GM20431 (cell line): Measurements from ENCODE around the gene XRCC1.

Experiments
- in situ Hi-C: fragments of 300-500 bp; cut with MseI, MboI; formaldehyde crosslinking; loops from one replicate; pipeline ENCODE4 v1.15.0; 2020; ENCODE audit warnings: low sequenced_read_pairs; ENCODE audit not compliant: unreplicated experiment

The XRCC1 gene

GRCh38 chr19:43582495-43582894, 7.2 kb upstream of the XRCC1 start:
- in situ Hi-C loops = no loop called here

- in situ Hi-C loops = no loop called here
These were observed 6.1 kb upstream of the XRCC1 start for GRCh38 chr19:43581467-43581866.

- in situ Hi-C loops = no loop called here
These were observed 3.5 kb upstream of the XRCC1 start for GRCh38 chr19:43578787-43579186.

- in situ Hi-C loops = no loop called here
These were observed 890 bp upstream of the XRCC1 start for GRCh38 chr19:43575955-43576878.

GRCh38 chr19:43574424-43575155, 737 bp downstream of the XRCC1 start:
- in situ Hi-C loops = no loop called here

- in situ Hi-C loops = no loop called here
These were observed 3.1 kb downstream of the XRCC1 start for GRCh38 chr19:43572171-43572588.

DNA sequence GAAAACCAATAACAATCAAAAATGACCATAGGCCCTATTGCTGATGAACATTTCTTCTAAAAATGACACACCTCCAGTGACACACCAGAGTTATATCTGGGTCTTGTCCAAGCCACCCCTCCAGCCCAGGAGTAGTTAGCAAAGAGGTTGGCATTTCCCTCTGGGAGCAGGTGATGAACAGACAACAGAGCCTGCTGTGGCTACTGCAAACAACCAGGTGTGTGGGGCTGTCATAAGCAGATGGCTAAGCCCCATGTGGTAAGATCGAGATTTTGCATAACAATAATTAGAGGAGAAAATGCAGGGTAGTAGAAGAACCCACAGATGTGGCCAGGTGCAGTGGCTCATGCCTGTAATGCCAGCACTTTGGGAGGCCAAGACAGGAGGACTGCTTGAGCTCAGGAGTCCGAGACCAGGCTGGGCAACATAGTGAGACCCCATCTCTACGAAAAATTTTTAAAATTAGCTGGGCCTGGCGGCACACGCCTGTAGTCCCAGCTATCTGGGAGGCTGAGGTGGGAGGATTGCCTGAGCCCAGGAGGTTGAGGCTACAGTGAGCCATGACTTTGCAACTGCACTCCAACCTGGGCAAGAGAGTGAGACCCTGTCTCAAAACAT, 5.0 kb downstream of the XRCC1 start:
- in situ Hi-C loops = no loop called here

- in situ Hi-C loops = no loop called here
These were observed 5.7 kb downstream of the XRCC1 start for GRCh38 chr19:43569657-43570056.

DNA sequence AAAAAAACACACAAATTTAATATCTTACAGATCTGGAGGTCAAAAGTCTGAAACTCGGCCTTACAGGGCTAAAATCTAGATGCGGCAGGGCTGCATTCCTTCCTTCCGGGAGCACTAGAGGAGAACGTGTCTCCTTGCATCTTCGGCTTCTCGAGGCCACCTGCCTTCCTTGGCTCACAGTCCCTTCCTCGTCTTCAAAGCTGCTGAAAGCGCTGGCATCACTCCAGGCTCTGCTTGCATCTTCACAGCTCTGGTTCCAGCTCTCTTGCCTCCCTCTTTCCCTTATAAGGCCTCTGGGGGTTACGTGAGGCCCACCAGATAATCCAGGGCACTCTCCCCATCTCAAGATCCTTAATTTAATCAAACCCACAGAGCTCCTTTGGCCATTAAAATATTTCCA, 10.5 kb downstream of the XRCC1 start:
- in situ Hi-C loops = no loop called here

GRCh38 chr19:43563816-43564457, 11.4 kb downstream of the XRCC1 start:
- in situ Hi-C loops = no loop called here

- in situ Hi-C loops = no loop called here
These were observed 12.6 kb downstream of the XRCC1 start for GRCh38 chr19:43562698-43563241.

DNA sequence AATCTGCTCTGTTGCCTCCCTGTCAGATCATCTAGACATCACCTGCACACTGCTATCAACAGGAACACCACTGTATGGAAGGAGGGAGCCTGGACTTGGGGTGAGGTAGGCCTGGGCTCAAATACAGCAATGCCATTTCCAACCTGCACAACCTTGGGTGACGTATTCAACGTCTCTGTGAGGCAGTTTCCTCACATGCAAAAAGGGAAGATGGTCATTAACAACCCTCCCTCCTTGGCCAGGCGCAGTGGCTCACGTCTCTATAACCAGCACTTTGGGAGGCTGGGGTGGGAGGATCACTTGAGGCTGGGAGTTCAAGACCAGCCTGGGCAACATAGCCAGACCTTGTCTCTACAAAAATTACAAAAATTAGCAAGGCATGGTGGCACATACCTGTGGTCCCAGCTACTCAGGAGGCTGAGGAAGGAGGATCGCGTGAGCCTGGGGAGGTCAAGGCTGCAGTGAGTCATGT, 13.1 kb downstream of the XRCC1 start:
- in situ Hi-C loops = no loop called here

- in situ Hi-C loops = no loop called here
These were observed 14.0 kb downstream of the XRCC1 start for GRCh38 chr19:43561139-43561970.

DNA sequence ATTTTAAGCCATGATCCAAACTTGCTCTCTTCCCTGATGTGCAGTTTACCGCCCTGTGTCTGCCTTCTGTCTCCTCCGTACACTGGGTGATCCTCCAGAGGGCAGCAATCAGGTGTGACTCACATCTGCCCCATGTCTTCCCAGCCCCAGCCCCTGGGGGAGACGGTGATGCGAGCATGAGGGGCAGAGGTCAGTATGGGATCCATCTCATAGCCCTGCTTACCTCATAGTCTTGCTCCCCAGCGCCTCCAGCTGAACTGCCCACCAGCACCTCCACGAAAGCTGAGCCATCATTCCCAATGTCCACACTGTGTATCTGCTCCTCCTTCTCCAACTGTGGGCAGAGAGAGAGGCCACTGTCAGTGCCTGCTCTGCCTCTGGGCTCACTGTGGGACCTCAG, 14.6 kb downstream of the XRCC1 start:
- in situ Hi-C loops = no loop called here

DNA sequence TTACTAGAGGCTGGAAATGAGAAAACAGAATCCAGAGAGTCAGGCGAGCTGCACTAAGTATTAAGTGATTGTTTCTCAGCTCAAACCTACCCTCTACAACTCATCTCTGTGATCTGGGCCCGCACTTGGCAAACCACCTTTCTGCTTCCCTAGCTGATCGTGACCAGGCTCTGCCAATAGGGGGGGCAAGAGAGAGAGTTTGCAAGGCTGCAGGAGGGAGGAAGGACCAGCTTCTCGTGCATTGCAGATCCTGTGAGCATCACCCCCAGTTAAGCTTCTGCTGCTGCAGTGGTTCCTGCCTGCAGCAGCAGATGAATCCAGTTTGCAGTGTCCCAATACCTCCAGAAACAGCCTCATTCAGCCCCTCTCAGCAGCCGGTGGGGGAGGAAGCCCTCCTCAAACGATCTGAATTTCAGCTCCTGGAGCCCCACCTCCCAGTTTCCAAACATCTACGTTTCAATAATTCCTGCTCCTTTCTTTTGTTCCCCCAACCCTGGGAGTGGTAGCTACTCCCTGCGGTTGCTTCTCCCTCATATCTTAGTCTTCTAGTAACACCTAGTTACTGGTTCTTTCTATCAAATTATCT, 20.0 kb downstream of the XRCC1 start:
- in situ Hi-C loops = no loop called here

DNA sequence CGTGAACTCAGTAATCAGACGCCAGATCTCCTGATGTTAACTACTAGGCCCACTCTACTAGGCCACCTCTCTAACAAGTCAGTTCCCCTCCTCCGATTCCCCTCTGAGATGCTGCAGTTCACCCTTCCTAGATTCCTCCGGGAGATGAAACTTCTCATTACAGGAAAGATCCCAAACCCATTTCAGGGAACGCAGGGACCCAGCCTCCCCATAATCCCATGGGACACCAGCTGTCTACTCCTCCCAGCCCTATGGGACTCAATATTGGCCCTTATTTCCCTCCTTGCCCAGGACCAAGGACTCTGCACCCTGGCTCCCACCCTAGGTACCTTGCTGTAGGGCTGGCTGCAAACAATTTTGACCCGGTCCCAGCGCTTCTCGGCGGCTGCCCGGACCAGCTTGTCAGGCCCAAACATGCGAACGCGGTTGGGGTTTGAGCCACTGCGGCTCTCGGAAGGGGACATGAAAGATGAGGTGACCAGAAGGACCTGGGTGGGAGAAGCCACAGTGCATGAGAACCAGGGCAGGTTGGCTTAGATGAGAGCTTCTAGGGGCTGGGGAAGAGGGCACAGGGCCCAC, 20.9 kb downstream of the XRCC1 start:
- in situ Hi-C loops = no loop called here

- in situ Hi-C loops = no loop called here
These were observed 21.7 kb downstream of the XRCC1 start for GRCh38 chr19:43553656-43554055.

GRCh38 chr19:43552616-43553015, 22.7 kb downstream of the XRCC1 start:
- in situ Hi-C loops = no loop called here

DNA sequence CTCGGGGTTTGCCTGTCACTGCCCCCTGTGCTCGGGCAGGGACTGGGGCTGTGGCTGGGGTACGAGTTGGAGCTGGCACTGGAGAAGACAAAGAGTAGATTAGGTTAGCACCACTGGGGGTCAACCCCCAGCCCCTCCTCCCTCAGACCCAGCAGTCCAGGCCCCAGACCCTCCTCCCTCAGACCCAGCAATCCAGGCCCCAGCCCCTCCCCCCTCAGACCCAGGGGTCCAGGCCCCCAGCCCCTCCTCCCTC, 23.2 kb downstream of the XRCC1 start:
- in situ Hi-C loops = no loop called here
